ENCODE results near the gene POLR3C. TPM values are rescaled to one million over a fixed set of nuclear protein-coding genes. Genes with fewer than 3 reads are reported as not detected.

POLR3C gene
- total RNA-seq, 1 experiment from 2014 or later: 24.9 TPM

GRCh38 chr1:145874646-145875045 is 50.6 kb downstream of the POLR3C start:
- peaks cover 39% of the 10 kb centered on the region for H3K27me3 Mint-ChIP-seq (ENCODE audit: low read depth)
- DNase-seq (ENCODE audit: low spot score): no peak
- H3K36me3 Mint-ChIP-seq: no peaks in the 10 kb centered on the region
- CTCF ChIA-PET: no interaction called here
- H3K9me3 Mint-ChIP-seq: no peaks in the 10 kb centered on the region
- TF ChIP-seq FOXK1 (CRISPR knock-in tag; IDR thresholded peaks at IDR 0.05) (no peak), ZBTB43 (CRISPR knock-in tag; IDR thresholded peaks at IDR 0.05) (no peak), HMGXB4 (CRISPR knock-in tag; IDR thresholded peaks at IDR 0.05) (no peak), OVOL2 (CRISPR knock-in tag; IDR thresholded peaks at IDR 0.05; ENCODE audit: borderline replicate concordance) (no peak), ZNF121 (CRISPR knock-in tag; IDR thresholded peaks at IDR 0.05) (no peak), RORB (CRISPR knock-in tag; IDR thresholded peaks at IDR 0.05) (no peak), ZNF138 (CRISPR knock-in tag; conservative IDR thresholded peaks at IDR 0.05) (no peak), FOXJ3 (CRISPR knock-in tag; IDR thresholded peaks at IDR 0.05; ENCODE audit: borderline replicate concordance) (no peak), CBFB (CRISPR knock-in tag; IDR thresholded peaks at IDR 0.05; ENCODE audit: low read depth) (no peak), AR (CRISPR knock-in tag; IDR thresholded peaks at IDR 0.05) (no peak), GABPB1 (CRISPR knock-in tag; IDR thresholded peaks at IDR 0.05) (no peak), ZNF416 (CRISPR knock-in tag; IDR thresholded peaks at IDR 0.05) (no peak), STAT6 (CRISPR knock-in tag; conservative IDR thresholded peaks at IDR 0.05; ENCODE audit: low read depth) (no peak), FOXP1 (CRISPR knock-in tag; IDR thresholded peaks at IDR 0.05; ENCODE audit: borderline replicate concordance) (no peak)
- H3K4me3 Mint-ChIP-seq: no peak overlapping the region
- ATAC-seq: no peak
- POLR2A ChIA-PET: no interaction called here
- peaks cover 32% of the 10 kb centered on the region for H3K4me1 Mint-ChIP-seq
- H3K27ac Mint-ChIP-seq: no peak overlapping the region

GRCh38 chr1:145877923-145878486 is 54.0 kb downstream of the POLR3C start:
- POLR2A ChIA-PET: interaction anchor here (1.0 kb wide), 1 partner anchor 19 kb away, joined by 4 read pairs; the partner anchor contains the start of gene PIAS3
- Mint-ChIP-seq H3K4me3 (no peak overlapping the region), H3K27ac (no peak overlapping the region), H3K9me3 (no peaks in the 10 kb centered on the region), H3K27me3 (ENCODE audit: low read depth) (peaks cover 31% of the 10 kb centered on the region), H3K4me1 (peaks cover 24% of the 10 kb centered on the region), H3K36me3 (no peaks in the 10 kb centered on the region)
- ATAC-seq (0 out of 2 replicates have a peak, but pooled peaks have one; percentile 16), DNase-seq (ENCODE audit: low spot score) (no peak)
- CTCF ChIA-PET: interaction anchor here (3.3 to 4.5 kb wide), 2 partner anchors 14 to 32 kb away, joined by 22 to 45 read pairs; partner anchors contain the start of gene NUDT17
- TF ChIP-seq CBFB (CRISPR knock-in tag; IDR thresholded peaks at IDR 0.05; ENCODE audit: low read depth) (no peak), AR (CRISPR knock-in tag; IDR thresholded peaks at IDR 0.05) (no peak), ZNF138 (CRISPR knock-in tag; conservative IDR thresholded peaks at IDR 0.05) (no peak), FOXP1 (CRISPR knock-in tag; IDR thresholded peaks at IDR 0.05; ENCODE audit: borderline replicate concordance) (no peak), PRRX2 (CRISPR knock-in tag; IDR thresholded peaks at IDR 0.05) (no peak), ZNF671 (CRISPR knock-in tag; IDR thresholded peaks at IDR 0.05) (no peak), ESRRA (CRISPR knock-in tag; IDR thresholded peaks at IDR 0.05; ENCODE audit: borderline replicate concordance) (no peak), CTCF (IDR thresholded peaks at IDR 0.05) (no peak), NR1H2 (CRISPR knock-in tag; IDR thresholded peaks at IDR 0.05) (no peak), ATF3 (CRISPR knock-in tag; conservative IDR thresholded peaks at IDR 0.05) (no peak), IRF2 (CRISPR knock-in tag; IDR thresholded peaks at IDR 0.05; ENCODE audit: borderline replicate concordance, low read depth) (no peak)
